Measurements from ENCODE around the gene AGPAT4.

GRCh38 chr6:161299726-161300125, 25.9 kb upstream of the AGPAT4 start:
- TF ChIP-seq ELK1 (IDR thresholded peaks at IDR 0.05; ENCODE audit: low read depth, low read length): no peak
- no peak for TF ChIP-seq RAD21 (conservative IDR thresholded peaks at IDR 0.05 in 1 of 2, IDR thresholded peaks at IDR 0.05 in 1 of 2)
- TF ChIP-seq PHF8 (IDR thresholded peaks at IDR 0.05; ENCODE audit: borderline replicate concordance, low read depth): no peak
- TF ChIP-seq CTCF (IDR thresholded peaks at IDR 0.05): no peak
- no peak for TF ChIP-seq FOSL2 (IDR thresholded peaks at IDR 0.05)
- TF ChIP-seq FOSL2 (CRISPR knock-in tag; IDR thresholded peaks at IDR 0.05): no peak
- no peak for TF ChIP-seq POLR2A (IDR thresholded peaks at IDR 0.05; ENCODE audit: low read length)

Data from A549 (cell line).